ENCODE data around the gene PHC2.

Gene PHC2

GRCh38 chr1:33277488-33278084, 153.3 kb downstream of the PHC2 start:
- no peak for TF ChIP-seq POLR2A (IDR thresholded peaks at IDR 0.05; ENCODE audit: low read depth, low read length)
- DNase-seq (ENCODE audit: insufficient read length, low spot score) (no peak), FAIRE-seq (no peak)

GRCh38 chr1:33276573-33277298, 154.2 kb downstream of the PHC2 start:
- no peak for DNase-seq (ENCODE audit: insufficient read length, low spot score)
- no peak for FAIRE-seq
- no peak for TF ChIP-seq POLR2A (IDR thresholded peaks at IDR 0.05; ENCODE audit: low read depth, low read length)

GRCh38 chr1:33275706-33276572, 155.0 kb downstream of the PHC2 start:
- TF ChIP-seq POLR2A (IDR thresholded peaks at IDR 0.05; ENCODE audit: low read depth, low read length), result no peak
- DNase-seq (ENCODE audit: insufficient read length, low spot score) (no peak), FAIRE-seq (no peak)

GRCh38 chr1:33275195-33275594, 155.7 kb downstream of the PHC2 start:
- no peak for FAIRE-seq
- no peak for DNase-seq (ENCODE audit: insufficient read length, low spot score)
- no peak for TF ChIP-seq POLR2A (IDR thresholded peaks at IDR 0.05; ENCODE audit: low read depth, low read length)

- FAIRE-seq (no peak), DNase-seq (ENCODE audit: insufficient read length, low spot score) (no peak)
- TF ChIP-seq POLR2A (IDR thresholded peaks at IDR 0.05; ENCODE audit: low read depth, low read length), result no peak
These were observed 156.4 kb downstream of the PHC2 start for GRCh38 chr1:33274446-33274845.

- FAIRE-seq (no peak), DNase-seq (ENCODE audit: insufficient read length, low spot score) (no peak)
- no peak for TF ChIP-seq POLR2A (IDR thresholded peaks at IDR 0.05; ENCODE audit: low read depth, low read length)
These were observed 156.9 kb downstream of the PHC2 start for GRCh38 chr1:33273961-33274371.

Data from H54 (cell line).